Keratinocyte (primary cell): ENCODE results near the gene C22orf39. TPM values are rescaled to one million over a fixed set of nuclear protein-coding genes. Genes with fewer than 3 reads are reported as not detected.

ENCODE experiments used
- DNase-seq: peaks from one replicate; pipeline ENCODE4 v3.0.0-alpha.2; 2011; ENCODE audit warnings: low read depth, missing footprints, low spot score
- FAIRE-seq: peaks from 2 replicates; lab custom pipeline; 2011; peaks lifted over from hg19 to GRCh38; lab: Jason Lieb, UNC
- H2AFZ ChIP-seq: 2 replicates; pipeline ENCODE4 v1.6.0; 2012; ENCODE audit warnings: low read length, control low read depth, inconsistent platforms; ENCODE audit not compliant: control insufficient read depth
- H3K27ac ChIP-seq: 2 replicates; pipeline ENCODE4 v1.5.1; 2011; ENCODE audit warnings: low read length; ENCODE audit not compliant: control insufficient read depth, insufficient read depth
- H3K27me3 ChIP-seq: 3 replicates; pipeline ENCODE4 v1.6.0; 2011; ENCODE audit warnings: low read length; ENCODE audit not compliant: control insufficient read depth, insufficient read depth; ENCODE audit errors: extremely low read depth
- H3K36me3 ChIP-seq, 2 experiments: 2 replicates in 1 of 2; 3 replicates in 1 of 2; pipeline ENCODE4 v1.5.1; 2011; ENCODE audit warnings: low read length in 2 of 2, mild to moderate bottlenecking in 1 of 2; ENCODE audit not compliant: control insufficient read depth in 2 of 2, insufficient read depth in 2 of 2; ENCODE audit errors: extremely low read depth in 1 of 2
- H3K4me1 ChIP-seq: 3 replicates; pipeline ENCODE4 v1.5.1; 2011; ENCODE audit warnings: low read length; ENCODE audit not compliant: control insufficient read depth, insufficient read depth; ENCODE audit errors: extremely low read depth
- H3K4me2 ChIP-seq: 3 replicates; pipeline ENCODE4 v1.6.0; 2011; ENCODE audit warnings: low read depth, low read length; ENCODE audit not compliant: control insufficient read depth, insufficient read depth; ENCODE audit errors: extremely low read depth
- H3K4me3 ChIP-seq, 3 experiments: fragments of 200-600 bp in 1 of 3; sonication (generic) in 1 of 3; 2 replicates in 2 of 3; 3 replicates in 1 of 3; pipeline ENCODE4 v1.5.1; 2011 to 2016; ENCODE audit warnings: low read length in 3 of 3, mild to moderate bottlenecking in 3 of 3, control low read depth in 2 of 3, inconsistent platforms in 1 of 3, low read depth in 1 of 3, mixed read lengths in 1 of 3, mixed run types in 1 of 3, moderate library complexity in 1 of 3; ENCODE audit not compliant: control insufficient read depth in 2 of 3, insufficient read depth in 2 of 3; ENCODE audit errors: extremely low read depth in 1 of 3
- H3K79me2 ChIP-seq: 2 replicates; pipeline ENCODE4 v1.6.0; 2012; ENCODE audit warnings: low read length; ENCODE audit not compliant: control insufficient read depth, insufficient read depth
- H3K9ac ChIP-seq: 3 replicates; pipeline ENCODE4 v1.6.0; 2011; ENCODE audit warnings: low read length; ENCODE audit not compliant: control insufficient read depth, insufficient read depth; ENCODE audit errors: extremely low read depth
- H3K9me1 ChIP-seq: 3 replicates; pipeline ENCODE4 v1.6.0; 2011; ENCODE audit warnings: low read length; ENCODE audit not compliant: control insufficient read depth, insufficient read depth; ENCODE audit errors: extremely low read depth
- H3K9me3 ChIP-seq: 2 replicates; pipeline ENCODE4 v1.5.1; 2012; ENCODE audit warnings: low read depth, low read length; ENCODE audit not compliant: control insufficient read depth
- H4K20me1 ChIP-seq: 3 replicates; pipeline ENCODE4 v1.6.0; 2011; ENCODE audit warnings: low read length; ENCODE audit not compliant: control insufficient read depth, insufficient read depth; ENCODE audit errors: extremely low read depth
- EZH2 ChIP-seq: IDR thresholded peaks from one replicate; pipeline ENCODE4 v1.6.1; 2012; ENCODE audit warnings: inconsistent platforms, mild to moderate bottlenecking, low read length, moderate library complexity
- dilution Hi-C: fragments of 300-500 bp; cut with MboI; formaldehyde crosslinking; loops from one replicate; pipeline ENCODE4 v1.7.0; 2020; ENCODE audit warnings: low sequenced_read_pairs; ENCODE audit not compliant: extremely low pct_ligation_motif_present
- polyA plus RNA-seq, 5 experiments: library from polyadenylated mRNA; depleted of rRNA in 3 of 5; stranded (reverse) in 3 of 5; stranded (forward) in 1 of 5; unstranded in 1 of 5; fragments of >200 nt; gene quantifications; 1 replicate in 1 of 5; 2 replicates in 3 of 5; 3 replicates in 1 of 5; pipeline versions ENCODE4 v1.2.1 to v1.2.3, GENCODE V29; 2011 to 2012; ENCODE audit warnings: missing spikeins in 2 of 5, low read depth in 1 of 5, low replicate concordance in 1 of 5
- TF ChIP-seq, protein P1 (sequence below), 3 experiments: IDR thresholded peaks in 1 of 3; conservative IDR thresholded peaks in 1 of 3; optimal IDR thresholded peaks in 1 of 3; 2 replicates in 2 of 3; 3 replicates in 1 of 3; pipeline versions ENCODE3 to v1.5.1; 2011; ENCODE audit warnings: low read length in 3 of 3, mild to moderate bottlenecking in 3 of 3, moderate library complexity in 2 of 3, control low read depth in 1 of 3, inconsistent platforms in 1 of 3; ENCODE audit not compliant: insufficient read depth in 2 of 3; ENCODE audit errors: extremely low read depth in 1 of 3

C22orf39 gene
- polyA plus RNA-seq, 1 donor (not counting 4 experiments of a cell fraction or from before 2014, with no cell fraction given) = 13.8 TPM

DNA sequence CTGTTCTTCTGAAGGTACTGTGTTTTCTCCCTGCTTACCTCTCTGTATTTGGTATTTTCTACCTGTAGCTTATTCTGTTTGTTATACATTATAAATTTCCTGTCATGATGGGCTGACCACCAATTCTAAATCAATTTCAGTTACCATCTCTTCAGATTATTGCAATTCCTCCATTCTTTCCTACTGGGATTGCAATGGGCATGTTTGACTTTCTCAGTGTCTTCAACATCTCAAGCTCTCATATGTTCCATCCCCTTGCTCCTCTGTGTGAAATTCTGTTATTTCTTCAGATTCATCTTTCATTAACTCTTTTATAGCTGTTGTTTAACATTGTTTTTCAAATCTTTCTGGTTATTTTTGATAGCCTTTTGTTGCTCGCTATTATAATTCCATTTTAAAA, 15.5 kb upstream of the C22orf39 start:
- Histone ChIP-seq H3K9me1 (no peaks in the 10 kb centered on the region), H3K27ac (no peak overlapping the region), H3K27me3 (no peaks in the 10 kb centered on the region), H3K36me3 (peaks cover 36 to 38% of the 10 kb centered on the region in 2 experiments), H4K20me1 (no peaks in the 10 kb centered on the region), H3K4me2 (no peak overlapping the region), H3K4me1 (no peaks in the 10 kb centered on the region), H3K4me3 (no peak overlapping the region), H3K9ac (no peak overlapping the region), H3K9me3 (no peaks in the 10 kb centered on the region), H2AFZ (no peak overlapping the region), H3K79me2 (no peaks in the 10 kb centered on the region)
- FAIRE-seq (no peak), DNase-seq (no peak)
- dilution Hi-C loops = loop anchor here (10.0 kb wide), 1 partner anchor 62 kb away; the partner anchor contains the start of gene CLDN5
- no peak for TF ChIP-seq EZH2
- TF ChIP-seq, protein P1, sequence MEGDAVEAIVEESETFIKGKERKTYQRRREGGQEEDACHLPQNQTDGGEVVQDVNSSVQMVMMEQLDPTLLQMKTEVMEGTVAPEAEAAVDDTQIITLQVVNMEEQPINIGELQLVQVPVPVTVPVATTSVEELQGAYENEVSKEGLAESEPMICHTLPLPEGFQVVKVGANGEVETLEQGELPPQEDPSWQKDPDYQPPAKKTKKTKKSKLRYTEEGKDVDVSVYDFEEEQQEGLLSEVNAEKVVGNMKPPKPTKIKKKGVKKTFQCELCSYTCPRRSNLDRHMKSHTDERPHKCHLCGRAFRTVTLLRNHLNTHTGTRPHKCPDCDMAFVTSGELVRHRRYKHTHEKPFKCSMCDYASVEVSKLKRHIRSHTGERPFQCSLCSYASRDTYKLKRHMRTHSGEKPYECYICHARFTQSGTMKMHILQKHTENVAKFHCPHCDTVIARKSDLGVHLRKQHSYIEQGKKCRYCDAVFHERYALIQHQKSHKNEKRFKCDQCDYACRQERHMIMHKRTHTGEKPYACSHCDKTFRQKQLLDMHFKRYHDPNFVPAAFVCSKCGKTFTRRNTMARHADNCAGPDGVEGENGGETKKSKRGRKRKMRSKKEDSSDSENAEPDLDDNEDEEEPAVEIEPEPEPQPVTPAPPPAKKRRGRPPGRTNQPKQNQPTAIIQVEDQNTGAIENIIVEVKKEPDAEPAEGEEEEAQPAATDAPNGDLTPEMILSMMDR (optimal IDR thresholded peaks at IDR 0.05 in 1 of 3, IDR thresholded peaks at IDR 0.05 in 1 of 3, conservative IDR thresholded peaks at IDR 0.05 in 1 of 3; ENCODE audit: extremely low read depth in 1 of 3, insufficient read depth in 2 of 3, low read length in 3 of 3) = no peak

DNA sequence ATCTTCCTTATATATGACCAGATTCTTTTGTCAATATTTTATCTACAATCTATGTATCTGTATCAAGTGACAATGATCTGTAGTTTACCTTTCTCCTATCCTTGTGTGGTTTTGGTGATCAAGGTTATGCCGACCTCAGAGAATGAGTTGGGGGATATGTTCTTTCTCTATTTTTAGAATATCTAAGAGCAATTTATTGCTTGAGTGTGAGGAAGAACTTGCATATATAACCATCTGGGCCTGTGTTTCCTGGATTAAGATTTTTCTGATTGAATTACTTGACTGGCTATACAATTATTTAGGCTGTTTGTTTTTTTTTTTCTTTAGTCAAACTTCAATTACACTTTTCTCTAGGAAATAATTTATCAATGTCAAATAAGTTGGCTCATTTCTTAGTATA, 14.0 kb upstream of the C22orf39 start:
- DNase-seq (no peak), FAIRE-seq (no peak)
- H3K36me3 ChIP-seq = peaks cover 30 to 32% of the 10 kb centered on the region in 2 experiments
- H4K20me1 ChIP-seq = no peaks in the 10 kb centered on the region
- dilution Hi-C loops = loop anchor here (10.0 kb wide), 1 partner anchor 63 kb away; the partner anchor contains the start of gene CLDN5
- no peak overlapping the region for H3K9ac ChIP-seq
- no peaks in the 10 kb centered on the region for H3K4me1 ChIP-seq
- no peaks in the 10 kb centered on the region for H3K9me1 ChIP-seq
- no peak overlapping the region for H3K4me3 ChIP-seq
- H3K4me2 ChIP-seq = no peak overlapping the region
- no peak overlapping the region for H3K27ac ChIP-seq
- no peaks in the 10 kb centered on the region for H3K9me3 ChIP-seq
- no peaks in the 10 kb centered on the region for H3K27me3 ChIP-seq
- H2AFZ ChIP-seq = no peak overlapping the region
- TF ChIP-seq EZH2 = no peak
- TF ChIP-seq, protein P1 (optimal IDR thresholded peaks at IDR 0.05 in 1 of 3, IDR thresholded peaks at IDR 0.05 in 1 of 3, conservative IDR thresholded peaks at IDR 0.05 in 1 of 3; ENCODE audit: extremely low read depth in 1 of 3, insufficient read depth in 2 of 3, low read length in 3 of 3) = no peak
- no peaks in the 10 kb centered on the region for H3K79me2 ChIP-seq
